ENCODE results near the gene TPRN. TPM values are rescaled to one million over a fixed set of nuclear protein-coding genes. Genes with fewer than 3 reads are reported as not detected.

Gene TPRN
- total and polyA plus RNA-seq, 9 of the 15 experiments (the other 6 are each of a cell fraction or from before 2014, with no cell fraction given), result 0.31 to 31.9 (median 4.4) TPM

DNA sequence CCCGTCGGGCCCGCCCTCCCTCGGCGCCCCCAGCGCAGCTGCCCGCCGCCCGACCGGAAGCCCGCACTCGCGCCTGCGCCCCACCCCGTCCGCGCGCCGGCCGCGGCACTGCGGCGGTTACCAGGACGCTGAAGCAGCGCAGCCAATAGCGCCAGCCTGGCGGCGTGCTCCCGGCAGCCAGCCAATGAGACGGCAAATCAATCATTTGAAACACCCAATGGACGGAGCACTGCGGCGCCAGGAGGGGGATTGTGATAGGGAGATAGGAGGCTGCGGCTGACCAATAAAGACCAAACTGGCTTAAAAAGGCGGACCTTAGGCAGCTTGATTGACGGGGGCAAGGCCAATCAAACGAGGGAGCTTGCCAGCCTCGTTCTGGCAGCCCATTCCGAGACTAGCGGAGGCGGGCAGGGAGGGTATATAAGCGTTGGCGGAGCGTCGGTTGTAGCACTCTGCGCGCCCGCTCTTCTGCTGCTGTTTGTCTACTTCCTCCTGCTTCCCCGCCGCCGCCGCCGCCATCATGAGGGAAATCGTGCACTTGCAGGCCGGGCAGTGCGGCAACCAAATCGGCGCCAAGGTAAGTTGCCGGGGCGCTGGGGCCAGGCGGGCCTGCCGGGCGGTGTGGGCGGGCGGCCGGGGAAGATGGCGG is 40.4 kb upstream of the TPRN start, which contains the start of gene TUBB4B (continued):
- TF ChIP-seq, protein P1, sequence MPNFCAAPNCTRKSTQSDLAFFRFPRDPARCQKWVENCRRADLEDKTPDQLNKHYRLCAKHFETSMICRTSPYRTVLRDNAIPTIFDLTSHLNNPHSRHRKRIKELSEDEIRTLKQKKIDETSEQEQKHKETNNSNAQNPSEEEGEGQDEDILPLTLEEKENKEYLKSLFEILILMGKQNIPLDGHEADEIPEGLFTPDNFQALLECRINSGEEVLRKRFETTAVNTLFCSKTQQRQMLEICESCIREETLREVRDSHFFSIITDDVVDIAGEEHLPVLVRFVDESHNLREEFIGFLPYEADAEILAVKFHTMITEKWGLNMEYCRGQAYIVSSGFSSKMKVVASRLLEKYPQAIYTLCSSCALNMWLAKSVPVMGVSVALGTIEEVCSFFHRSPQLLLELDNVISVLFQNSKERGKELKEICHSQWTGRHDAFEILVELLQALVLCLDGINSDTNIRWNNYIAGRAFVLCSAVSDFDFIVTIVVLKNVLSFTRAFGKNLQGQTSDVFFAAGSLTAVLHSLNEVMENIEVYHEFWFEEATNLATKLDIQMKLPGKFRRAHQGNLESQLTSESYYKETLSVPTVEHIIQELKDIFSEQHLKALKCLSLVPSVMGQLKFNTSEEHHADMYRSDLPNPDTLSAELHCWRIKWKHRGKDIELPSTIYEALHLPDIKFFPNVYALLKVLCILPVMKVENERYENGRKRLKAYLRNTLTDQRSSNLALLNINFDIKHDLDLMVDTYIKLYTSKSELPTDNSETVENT (CRISPR knock-in tag; IDR thresholded peaks at IDR 0.05), result peak; percentile 96
- TF ChIP-seq MTA2 (IDR thresholded peaks at IDR 0.05; ENCODE audit: low read depth) (no peak), MYNN (IDR thresholded peaks at IDR 0.05) (peak; percentile 41; the same call in 1 of the 2 replicates), MYNN (CRISPR knock-in tag; IDR thresholded peaks at IDR 0.05) (no peak), CC2D1A (IDR thresholded peaks at IDR 0.05) (peak; percentile 81; the same call in 1 of the 2 replicates), CXXC5 (CRISPR knock-in tag; IDR thresholded peaks at IDR 0.05) (peak; percentile 94), STAG1 (CRISPR knock-in tag; IDR thresholded peaks at IDR 0.05; ENCODE audit: borderline replicate concordance) (0 out of 2 replicates have a peak, but pooled peaks have one; percentile 19), POLR2AphosphoS2 (IDR thresholded peaks at IDR 0.05; ENCODE audit: low read length) (peak; percentile 93; the same call in 1 of the 2 replicates), RAD21 (CRISPR knock-in tag; conservative IDR thresholded peaks at IDR 0.05 in 1 of 2, IDR thresholded peaks at IDR 0.05 in 1 of 2) (0 out of 4 replicates have a peak, but pooled peaks of 1 of the 2 experiments have one; percentile 4), KDM5B (IDR thresholded peaks at IDR 0.05; ENCODE audit: insufficient replicate concordance, low read depth, low read length) (peak; percentile 99), PHF8 (IDR thresholded peaks at IDR 0.05; ENCODE audit: borderline replicate concordance, low read length) (peak; percentile 59; the same call in 1 of the 2 replicates), SP1 (CRISPR knock-in tag; IDR thresholded peaks at IDR 0.05) (peak; percentile 95), ZFP30 (CRISPR knock-in tag; IDR thresholded peaks at IDR 0.05; ENCODE audit: borderline replicate concordance) (no peak), PML (IDR thresholded peaks at IDR 0.05; ENCODE audit: low read length) (peak; percentile 93)
- TF ChIP-seq, protein P2, sequence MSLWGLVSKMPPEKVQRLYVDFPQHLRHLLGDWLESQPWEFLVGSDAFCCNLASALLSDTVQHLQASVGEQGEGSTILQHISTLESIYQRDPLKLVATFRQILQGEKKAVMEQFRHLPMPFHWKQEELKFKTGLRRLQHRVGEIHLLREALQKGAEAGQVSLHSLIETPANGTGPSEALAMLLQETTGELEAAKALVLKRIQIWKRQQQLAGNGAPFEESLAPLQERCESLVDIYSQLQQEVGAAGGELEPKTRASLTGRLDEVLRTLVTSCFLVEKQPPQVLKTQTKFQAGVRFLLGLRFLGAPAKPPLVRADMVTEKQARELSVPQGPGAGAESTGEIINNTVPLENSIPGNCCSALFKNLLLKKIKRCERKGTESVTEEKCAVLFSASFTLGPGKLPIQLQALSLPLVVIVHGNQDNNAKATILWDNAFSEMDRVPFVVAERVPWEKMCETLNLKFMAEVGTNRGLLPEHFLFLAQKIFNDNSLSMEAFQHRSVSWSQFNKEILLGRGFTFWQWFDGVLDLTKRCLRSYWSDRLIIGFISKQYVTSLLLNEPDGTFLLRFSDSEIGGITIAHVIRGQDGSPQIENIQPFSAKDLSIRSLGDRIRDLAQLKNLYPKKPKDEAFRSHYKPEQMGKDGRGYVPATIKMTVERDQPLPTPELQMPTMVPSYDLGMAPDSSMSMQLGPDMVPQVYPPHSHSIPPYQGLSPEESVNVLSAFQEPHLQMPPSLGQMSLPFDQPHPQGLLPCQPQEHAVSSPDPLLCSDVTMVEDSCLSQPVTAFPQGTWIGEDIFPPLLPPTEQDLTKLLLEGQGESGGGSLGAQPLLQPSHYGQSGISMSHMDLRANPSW (CRISPR knock-in tag; IDR thresholded peaks at IDR 0.05), result peak; percentile 37; the same call in 1 of the 2 replicates
- TF ChIP-seq, protein P3, sequence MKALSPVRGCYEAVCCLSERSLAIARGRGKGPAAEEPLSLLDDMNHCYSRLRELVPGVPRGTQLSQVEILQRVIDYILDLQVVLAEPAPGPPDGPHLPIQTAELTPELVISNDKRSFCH (CRISPR knock-in tag; IDR thresholded peaks at IDR 0.05), result no peak
- TF ChIP-seq, protein P3 (tag; IDR thresholded peaks at IDR 0.05), result peak; percentile 66
- TF ChIP-seq, protein P4, sequence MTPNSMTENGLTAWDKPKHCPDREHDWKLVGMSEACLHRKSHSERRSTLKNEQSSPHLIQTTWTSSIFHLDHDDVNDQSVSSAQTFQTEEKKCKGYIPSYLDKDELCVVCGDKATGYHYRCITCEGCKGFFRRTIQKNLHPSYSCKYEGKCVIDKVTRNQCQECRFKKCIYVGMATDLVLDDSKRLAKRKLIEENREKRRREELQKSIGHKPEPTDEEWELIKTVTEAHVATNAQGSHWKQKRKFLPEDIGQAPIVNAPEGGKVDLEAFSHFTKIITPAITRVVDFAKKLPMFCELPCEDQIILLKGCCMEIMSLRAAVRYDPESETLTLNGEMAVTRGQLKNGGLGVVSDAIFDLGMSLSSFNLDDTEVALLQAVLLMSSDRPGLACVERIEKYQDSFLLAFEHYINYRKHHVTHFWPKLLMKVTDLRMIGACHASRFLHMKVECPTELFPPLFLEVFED (CRISPR knock-in tag; conservative IDR thresholded peaks at IDR 0.05), result peak; percentile 88; the same call in 1 of the 2 replicates
- TF ChIP-seq, protein P5, sequence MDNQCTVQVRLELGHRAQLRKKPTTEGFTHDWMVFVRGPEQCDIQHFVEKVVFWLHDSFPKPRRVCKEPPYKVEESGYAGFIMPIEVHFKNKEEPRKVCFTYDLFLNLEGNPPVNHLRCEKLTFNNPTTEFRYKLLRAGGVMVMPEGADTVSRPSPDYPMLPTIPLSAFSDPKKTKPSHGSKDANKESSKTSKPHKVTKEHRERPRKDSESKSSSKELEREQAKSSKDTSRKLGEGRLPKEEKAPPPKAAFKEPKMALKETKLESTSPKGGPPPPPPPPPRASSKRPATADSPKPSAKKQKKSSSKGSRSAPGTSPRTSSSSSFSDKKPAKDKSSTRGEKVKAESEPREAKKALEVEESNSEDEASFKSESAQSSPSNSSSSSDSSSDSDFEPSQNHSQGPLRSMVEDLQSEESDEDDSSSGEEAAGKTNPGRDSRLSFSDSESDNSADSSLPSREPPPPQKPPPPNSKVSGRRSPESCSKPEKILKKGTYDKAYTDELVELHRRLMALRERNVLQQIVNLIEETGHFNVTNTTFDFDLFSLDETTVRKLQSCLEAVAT (IDR thresholded peaks at IDR 0.05), result peak; percentile 66 to 99
